WI38 (cell line): ENCODE measurements around the gene FAM185A.
A peak's percentile ranks its signal among the peaks of the same experiment; 100 is the strongest.
"Not testable (repeated sequence)": the region's sequence is repeated elsewhere in the genome, so short reads cannot be mapped to it uniquely, and the experiment has no call there.

ENCODE experiments used
- H3K4me3 ChIP-seq: 2 replicates; pipeline ENCODE4 v1.5.1; 2011; ENCODE audit warnings: low read depth, mild to moderate bottlenecking, control low read depth, low read length

FAM185A gene

DNA sequence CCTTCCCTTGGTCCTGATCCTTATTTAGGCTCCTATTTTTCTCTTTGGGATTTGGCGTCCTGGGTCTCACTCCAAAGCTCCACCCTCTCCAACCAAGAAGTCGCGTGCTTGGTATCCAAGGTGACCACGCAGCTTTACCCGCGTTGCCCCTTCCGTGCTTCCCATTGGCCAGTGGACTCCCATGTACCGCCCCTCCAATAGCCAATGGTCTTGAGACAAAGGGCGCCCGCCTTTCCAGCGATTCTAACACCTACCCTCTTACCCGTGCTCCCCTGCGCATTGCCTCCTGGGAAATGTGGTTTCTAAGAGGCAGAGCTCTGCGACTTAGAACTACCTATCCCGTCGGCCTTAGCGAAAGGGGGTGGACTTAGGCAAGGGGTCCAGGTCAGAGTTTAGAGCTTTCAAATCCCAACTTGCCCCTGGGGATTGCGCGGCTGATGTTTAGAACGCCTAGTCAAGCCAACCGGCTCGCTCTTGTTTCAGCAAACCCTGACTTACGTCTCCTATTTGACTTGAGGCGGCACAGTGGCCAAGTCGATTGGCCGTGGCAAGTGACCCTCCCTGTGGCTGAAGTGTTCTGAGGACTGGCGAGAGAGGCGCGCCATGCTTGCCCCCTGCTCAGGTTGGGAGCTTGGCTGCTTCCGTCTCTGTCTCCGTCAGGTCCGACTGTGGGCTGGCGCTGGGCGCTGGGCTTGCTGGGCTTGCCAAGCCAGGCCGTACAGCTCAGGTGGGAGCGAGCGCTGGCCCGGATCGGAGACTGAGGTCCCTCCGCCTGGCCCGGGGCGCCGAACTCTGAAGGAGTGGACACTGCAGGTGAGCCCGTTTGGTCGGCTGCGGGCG is at the start of gene FAM185A:
Gene FAM185A (plus strand): TSS at position 395 of the 840 bp plus-strand sequence. CDS start 209 bp downstream, at position 604.
- H3K4me3 ChIP-seq = peak within 1 kb of the TSS; percentile 68

DNA sequence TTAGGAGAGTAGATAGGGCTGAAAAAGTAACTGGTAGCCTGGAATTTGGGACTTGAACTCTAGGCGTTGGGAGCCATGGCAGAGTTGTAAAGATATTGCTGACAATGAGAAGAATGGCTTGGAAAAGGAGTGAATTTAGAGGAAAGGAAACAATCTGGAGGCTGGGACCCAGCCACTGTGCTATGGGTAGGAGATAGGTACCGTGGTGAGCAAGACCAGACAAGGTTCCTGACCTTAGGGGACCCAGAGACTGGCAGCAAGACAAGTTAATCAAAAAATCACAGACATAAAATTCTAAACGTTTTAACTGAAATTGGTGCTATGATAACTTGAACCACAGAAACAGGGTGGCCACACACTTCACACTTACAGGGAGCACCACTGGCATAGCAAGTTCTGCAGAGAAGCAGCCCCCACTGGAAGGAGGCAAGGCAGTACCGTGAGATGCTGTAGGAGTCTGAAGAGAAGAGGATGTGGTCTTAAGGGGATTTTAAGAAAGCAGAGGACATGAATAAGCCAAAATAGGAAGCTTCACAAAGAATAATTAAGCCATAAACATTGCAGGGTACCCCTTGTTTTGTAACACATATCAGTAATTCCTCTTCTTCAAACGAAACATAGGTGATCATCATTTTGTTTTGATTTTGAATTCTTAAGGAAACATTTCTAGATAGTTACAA is 35.6 kb upstream of the FAM185A start:
- H3K4me3 ChIP-seq = not testable (repeated sequence)

- H3K4me3 ChIP-seq = not testable (repeated sequence)
These were observed 35.1 kb upstream of the FAM185A start for GRCh38 chr7:102713691-102714080.

- H3K4me3 ChIP-seq = not testable (repeated sequence)
These were observed 33.9 kb upstream of the FAM185A start for GRCh38 chr7:102714774-102715522.

- not testable (repeated sequence) for H3K4me3 ChIP-seq
These were observed 33.1 kb upstream of the FAM185A start for GRCh38 chr7:102715718-102716117.

DNA sequence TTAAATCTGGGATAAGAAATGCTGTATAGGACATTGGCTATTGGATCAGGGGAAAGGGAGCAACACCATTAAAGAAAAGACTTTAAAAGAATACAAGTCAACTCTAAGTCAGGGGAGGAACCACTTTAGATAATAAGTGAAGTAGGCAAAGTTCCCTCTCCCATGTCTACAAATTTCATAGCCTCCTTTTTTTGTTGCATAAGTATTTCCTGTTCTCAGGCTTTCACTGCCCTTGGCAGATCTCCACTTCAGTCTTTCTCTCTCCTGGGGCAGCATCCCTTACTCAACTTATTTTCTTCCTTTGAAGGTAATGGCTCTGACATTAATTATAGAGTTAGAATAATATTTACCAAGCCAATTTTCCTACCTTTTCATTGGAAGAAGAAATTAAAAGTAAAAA is 30.3 kb upstream of the FAM185A start:
- not testable (repeated sequence) for H3K4me3 ChIP-seq

GRCh38 chr7:102726170-102726569 is 22.6 kb upstream of the FAM185A start:
- not testable (repeated sequence) for H3K4me3 ChIP-seq

DNA sequence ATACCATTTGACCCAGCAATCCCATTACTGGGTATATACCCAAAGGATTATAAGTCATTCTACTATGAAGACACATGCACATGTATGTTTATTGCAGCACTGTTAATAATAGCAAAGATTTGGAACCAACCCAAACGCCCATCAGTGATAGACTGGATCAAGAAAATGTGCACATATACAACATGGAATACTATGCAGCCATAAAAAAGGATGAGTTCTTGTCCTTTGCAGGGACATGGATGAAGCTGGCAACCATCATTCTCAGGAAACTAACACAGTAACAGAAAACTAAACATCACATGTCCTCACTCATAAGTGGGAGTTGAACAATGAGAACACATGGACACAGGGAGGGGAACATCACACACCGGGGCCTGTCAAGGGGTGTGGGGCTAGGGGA is 19.1 kb upstream of the FAM185A start:
- not testable (repeated sequence) for H3K4me3 ChIP-seq

- H3K4me3 ChIP-seq = not testable (repeated sequence)
These were observed 18.4 kb upstream of the FAM185A start for GRCh38 chr7:102730431-102730830.

DNA sequence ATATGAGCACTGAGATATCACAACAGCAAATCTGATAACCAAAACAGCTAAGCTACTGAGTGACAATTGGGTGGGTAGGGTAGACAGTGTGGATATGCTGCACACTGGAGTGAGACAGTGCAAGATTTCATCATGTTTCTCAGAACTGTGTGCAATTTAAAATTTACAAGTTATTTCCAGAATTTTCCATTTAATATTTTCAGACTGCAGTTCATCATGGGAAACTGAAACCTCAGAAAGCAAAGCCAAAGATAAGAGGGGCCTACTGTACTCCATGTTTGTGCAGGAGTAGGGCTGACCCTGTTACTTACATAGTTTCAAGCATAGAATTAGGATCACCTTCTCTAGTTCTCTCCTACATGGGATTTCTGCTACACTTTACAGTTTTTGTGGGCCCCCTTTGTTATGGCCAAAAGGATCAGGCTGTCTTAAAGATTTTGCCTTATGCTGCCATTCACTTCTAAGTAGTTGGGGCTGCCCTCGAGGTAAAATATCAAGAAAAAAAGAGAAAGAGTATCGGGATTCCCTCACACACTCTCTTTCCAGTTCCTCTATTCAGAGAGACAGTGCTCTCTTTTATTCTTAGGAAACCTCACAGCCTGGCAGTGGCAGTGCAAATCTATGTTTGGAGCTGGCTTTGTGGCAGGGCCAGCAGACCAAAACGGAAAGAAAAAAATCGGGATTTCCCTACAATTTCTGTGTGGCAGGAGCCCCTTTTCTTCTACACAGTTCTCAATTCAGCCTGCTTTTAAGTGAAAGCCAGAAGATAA is 6.6 kb upstream of the FAM185A start:
- not testable (repeated sequence) for H3K4me3 ChIP-seq

- H3K4me3 ChIP-seq = not testable (repeated sequence)
These were observed 4.9 kb upstream of the FAM185A start for GRCh38 chr7:102743861-102744260.

- H3K4me3 ChIP-seq = not testable (repeated sequence)
These were observed 3.1 kb upstream of the FAM185A start for GRCh38 chr7:102745494-102746288.

DNA sequence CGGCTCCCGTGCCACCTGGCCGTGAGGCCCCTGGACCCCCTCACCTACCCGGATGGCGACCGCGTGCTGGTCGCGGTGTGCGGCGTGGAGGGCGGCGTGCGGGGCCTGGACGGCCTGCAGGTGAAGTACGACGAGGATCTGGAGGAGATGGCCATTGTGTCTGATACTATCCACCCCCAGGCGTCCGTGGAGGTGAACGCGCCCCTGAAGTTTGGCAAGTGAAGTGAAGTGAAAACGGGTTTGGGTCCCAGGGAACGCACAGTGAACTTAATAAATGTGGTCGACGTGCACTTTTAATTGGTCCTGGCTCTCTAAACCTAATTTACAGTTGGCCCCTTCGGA is 617 bp downstream of the FAM185A start:
- H3K4me3 ChIP-seq = peak overlapping the region; percentile 68

DNA sequence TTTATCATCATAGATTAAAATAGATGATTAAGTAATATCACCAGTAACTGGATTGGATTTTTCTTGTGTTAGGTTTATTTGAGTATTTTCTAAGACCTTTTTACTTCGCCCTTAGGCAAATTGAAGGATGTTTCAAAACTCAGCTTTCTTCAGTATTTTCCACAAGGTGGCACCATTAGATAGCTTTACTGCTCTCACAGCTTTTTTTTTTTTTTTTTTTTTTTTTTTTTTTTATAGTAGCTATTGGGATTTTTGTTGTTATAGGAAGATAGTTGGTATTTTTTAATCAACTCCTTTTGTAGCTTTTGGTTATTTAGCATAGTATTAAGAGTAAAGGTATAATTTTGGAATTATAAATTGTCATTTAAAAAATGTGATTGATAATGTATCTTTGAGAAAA is 9.4 kb downstream of the FAM185A start:
- not testable (repeated sequence) for H3K4me3 ChIP-seq

DNA sequence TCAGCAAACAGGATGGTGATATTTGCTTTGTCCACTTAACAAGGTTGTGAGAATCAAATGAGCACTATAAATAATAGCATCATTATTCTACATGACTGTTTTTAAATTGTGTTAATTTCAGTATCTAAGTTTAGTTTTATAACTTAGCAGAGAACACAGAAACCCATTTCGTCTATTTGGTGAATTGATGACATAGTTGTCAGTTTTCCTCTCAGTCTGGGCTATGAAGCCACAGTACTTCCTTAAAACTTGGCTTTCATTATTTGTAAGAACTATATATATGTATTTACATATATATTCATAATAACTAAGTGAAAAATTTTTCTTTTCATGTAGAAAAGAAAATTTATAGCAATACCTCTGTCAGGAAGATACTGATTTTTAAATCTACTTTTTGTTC is 11.1 kb downstream of the FAM185A start:
- H3K4me3 ChIP-seq = not testable (repeated sequence)

DNA sequence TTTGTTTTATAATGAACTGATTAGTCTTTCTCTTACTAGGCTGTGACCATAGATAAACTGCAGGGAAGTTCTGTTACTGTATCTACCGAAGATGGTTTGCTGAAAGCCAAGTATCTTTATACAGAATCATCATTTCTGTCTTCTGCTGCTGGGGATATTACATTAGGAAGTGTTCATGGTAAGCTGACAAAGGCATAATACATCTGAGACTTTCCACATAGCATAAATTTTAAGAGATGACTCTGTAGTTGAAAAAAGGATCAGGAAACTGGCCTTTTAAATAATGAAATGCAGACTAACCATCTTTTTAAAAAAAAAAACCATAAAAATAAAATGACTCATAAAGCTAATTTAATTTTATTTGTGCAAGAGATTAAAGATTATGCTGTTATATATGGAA is 12.4 kb downstream of the FAM185A start:
- H3K4me3 ChIP-seq = not testable (repeated sequence)

DNA sequence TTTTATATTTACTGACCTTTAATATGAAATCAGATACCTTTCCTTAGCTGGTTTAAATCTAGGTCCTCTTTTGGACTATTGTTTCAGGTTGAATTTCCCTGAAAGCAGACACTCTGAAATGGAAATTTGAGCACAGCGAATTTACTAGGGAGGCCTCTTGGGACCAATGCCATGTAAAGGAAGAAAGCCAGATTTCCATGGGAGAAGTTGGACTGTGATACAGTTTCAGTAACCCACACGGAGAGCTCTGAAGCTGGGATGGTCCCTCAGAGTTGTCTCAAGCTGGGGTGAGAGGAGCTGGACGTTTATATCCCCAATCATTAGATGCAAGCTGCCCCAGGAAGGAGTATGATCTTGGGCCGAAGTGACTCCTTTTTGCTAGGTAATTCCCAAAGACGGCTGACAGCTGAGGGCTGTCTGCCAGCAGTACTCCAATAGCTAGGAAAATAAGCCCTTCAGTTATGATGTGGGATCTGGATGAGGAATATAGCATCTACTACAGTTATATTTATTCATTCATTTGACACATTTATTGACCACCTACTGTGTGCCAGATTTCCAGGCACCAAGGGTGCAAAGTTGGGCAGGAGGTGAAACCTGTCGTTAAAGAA is 14.6 kb downstream of the FAM185A start:
- H3K4me3 ChIP-seq = not testable (repeated sequence)

- H3K4me3 ChIP-seq = not testable (repeated sequence)
These were observed 20.9 kb downstream of the FAM185A start for GRCh38 chr7:102769657-102770192.

DNA sequence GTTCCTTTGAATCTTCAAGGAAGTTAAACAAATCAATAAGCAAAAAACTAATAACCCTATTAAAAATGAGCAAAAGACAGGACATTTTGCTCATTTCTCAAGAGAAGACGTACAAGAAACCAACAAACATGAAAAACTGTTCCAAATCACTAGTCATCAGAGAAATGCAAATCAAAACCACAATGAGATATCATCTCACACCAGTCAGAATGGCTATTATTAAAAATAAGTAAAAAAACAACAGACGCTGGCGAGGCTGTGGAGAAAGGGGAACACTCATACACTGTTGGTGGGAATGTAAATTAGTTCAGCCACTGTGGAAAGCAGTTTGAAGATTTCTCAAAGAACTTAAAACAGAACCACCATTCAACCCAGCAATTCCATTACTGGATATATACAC is 21.7 kb downstream of the FAM185A start:
- H3K4me3 ChIP-seq = not testable (repeated sequence)
